AG04450 (cell line): Measurements from ENCODE around the gene HBQ1. TPM values are rescaled to one million over a fixed set of nuclear protein-coding genes. Genes with fewer than 3 reads are reported as not detected.
"Not testable (repeated sequence)": the region's sequence is repeated elsewhere in the genome, so short reads cannot be mapped to it uniquely, and the experiment has no call there.

Source experiments
- CTCF ChIA-PET: fragments of 300-600, 350-600 bp; formaldehyde crosslinking; extraction: SDS; loops from one replicate; lab custom pipeline; 2022; ENCODE audit warnings: antibody characterized with exemption, inconsistent platforms; lab: Charles Lee
- POLR2A ChIA-PET: fragments of 350-600 bp; formaldehyde crosslinking; extraction: SDS; loops from one replicate; lab custom pipeline; 2021; ENCODE audit warnings: antibody characterized with exemption, inconsistent platforms; lab: Yijun Ruan, JAX
- DNase-seq: peaks from one replicate; pipeline ENCODE4 v3.0.0-alpha.2; 2011; ENCODE audit warnings: low read depth, low spot score
- H3K27ac ChIP-seq: one replicate; pipeline ENCODE4 v1.5.1; 2012; ENCODE audit warnings: low read depth, low read length, control low read depth
- H3K27me3 ChIP-seq: one replicate; pipeline ENCODE4 v1.6.0; 2012; ENCODE audit warnings: low read length; ENCODE audit not compliant: control insufficient read depth, insufficient read depth
- H3K4me3 ChIP-seq: 2 replicates; pipeline ENCODE4 v1.5.1; 2011; ENCODE audit warnings: mild to moderate bottlenecking, low read depth, low read length, control low read depth
- H3K9me3 ChIP-seq: 2 replicates; pipeline ENCODE4 v1.5.1; 2012; ENCODE audit warnings: low read length; ENCODE audit not compliant: control insufficient read depth, insufficient read depth
- CTCF ChIP-seq: IDR thresholded peaks from 2 replicates; pipeline ENCODE4 v1.5.1; 2011; ENCODE audit warnings: low read depth, low read length, control low read depth, inconsistent platforms
- polyA plus RNA-seq: library from polyadenylated mRNA; depleted of rRNA; stranded (reverse); fragments of >200 nt; gene quantifications from 2 replicates; pipeline ENCODE4 v1.2.3, GENCODE V29; 2011

Gene HBQ1
- polyA plus RNA-seq, 1 experiment = not detected

- POLR2A ChIA-PET = no interaction called here
- Histone ChIP-seq H3K27me3 (peaks cover 3% of the 10 kb centered on the region), H3K27ac (no peak overlapping the region), H3K4me3 (peak overlapping the region; percentile 60), H3K9me3 (peaks cover 4% of the 10 kb centered on the region; the same call in 1 of the 2 replicates)
- no peak for TF ChIP-seq CTCF
- CTCF ChIA-PET = interaction anchor here (1.0 kb wide), 1 partner anchor 47 kb away, joined by 5 read pairs; no protein-coding TSS in a partner anchor
- DNase-seq = no peak
Observed at GRCh38 chr16:154217-155030, 25.8 kb upstream of the HBQ1 start.

GRCh38 chr16:155031-155398, 25.2 kb upstream of the HBQ1 start:
- TF ChIP-seq CTCF = no peak
- H3K27ac ChIP-seq = no peak overlapping the region
- POLR2A ChIA-PET = no interaction called here
- no peak for DNase-seq
- CTCF ChIA-PET = interaction anchor here (1.0 kb wide), 1 partner anchor 48 kb away, joined by 5 read pairs; no protein-coding TSS in a partner anchor
- peaks cover 4% of the 10 kb centered on the region; the same call in 1 of the 2 replicates for H3K9me3 ChIP-seq
- H3K27me3 ChIP-seq = peaks cover 3% of the 10 kb centered on the region
- peak overlapping the region; percentile 60 for H3K4me3 ChIP-seq

- ChIA-PET CTCF (no interaction called here), POLR2A (no interaction called here)
- no peak overlapping the region for H3K27ac ChIP-seq
- peaks cover 15% of the 10 kb centered on the region for H3K27me3 ChIP-seq
- no peak overlapping the region for H3K4me3 ChIP-seq
- H3K9me3 ChIP-seq = peaks cover 4% of the 10 kb centered on the region; the same call in 1 of the 2 replicates
- no peak for DNase-seq
- no peak for TF ChIP-seq CTCF
Observed at GRCh38 chr16:159136-159849, 21.0 kb upstream of the HBQ1 start.

GRCh38 chr16:160242-160641, 20.0 kb upstream of the HBQ1 start:
- DNase-seq, POLR2A ChIA-PET, H3K4me3 ChIP-seq, H3K27ac ChIP-seq, H3K9me3 ChIP-seq, CTCF ChIA-PET: not testable (repeated sequence)
- H3K27me3 ChIP-seq = peaks cover 18% of the 10 kb centered on the region

- no peak for TF ChIP-seq CTCF
- POLR2A ChIA-PET = interaction anchor here (0.5 kb wide), 1 partner anchor 60 kb away, joined by 3 read pairs; no protein-coding TSS in a partner anchor
- no peak overlapping the region for H3K27ac ChIP-seq
- CTCF ChIA-PET = no interaction called here
- H3K9me3 ChIP-seq = no peaks in the 10 kb centered on the region; the same call in 1 of the 2 replicates
- no peak for DNase-seq
- H3K4me3 ChIP-seq = no peak overlapping the region
- peaks cover 23% of the 10 kb centered on the region for H3K27me3 ChIP-seq
Observed at GRCh38 chr16:160691-161190, 19.5 kb upstream of the HBQ1 start.
